HG02840 (cell line): ENCODE results near the gene CHRNA4.

ENCODE experiments used
- ATAC-seq: cut with Tn5 transposase; IDR thresholded peaks from one replicate; pipeline ENCODE4 v1.9.1; 2021; ENCODE audit warnings: mild to moderate bottlenecking, moderate library complexity, moderate number of reproducible peaks; ENCODE audit not compliant: unreplicated experiment, low FRiP score

CHRNA4 gene

GRCh38 chr20:63297371-63297781 is 63.8 kb downstream of the CHRNA4 start:
- no peak for ATAC-seq

DNA sequence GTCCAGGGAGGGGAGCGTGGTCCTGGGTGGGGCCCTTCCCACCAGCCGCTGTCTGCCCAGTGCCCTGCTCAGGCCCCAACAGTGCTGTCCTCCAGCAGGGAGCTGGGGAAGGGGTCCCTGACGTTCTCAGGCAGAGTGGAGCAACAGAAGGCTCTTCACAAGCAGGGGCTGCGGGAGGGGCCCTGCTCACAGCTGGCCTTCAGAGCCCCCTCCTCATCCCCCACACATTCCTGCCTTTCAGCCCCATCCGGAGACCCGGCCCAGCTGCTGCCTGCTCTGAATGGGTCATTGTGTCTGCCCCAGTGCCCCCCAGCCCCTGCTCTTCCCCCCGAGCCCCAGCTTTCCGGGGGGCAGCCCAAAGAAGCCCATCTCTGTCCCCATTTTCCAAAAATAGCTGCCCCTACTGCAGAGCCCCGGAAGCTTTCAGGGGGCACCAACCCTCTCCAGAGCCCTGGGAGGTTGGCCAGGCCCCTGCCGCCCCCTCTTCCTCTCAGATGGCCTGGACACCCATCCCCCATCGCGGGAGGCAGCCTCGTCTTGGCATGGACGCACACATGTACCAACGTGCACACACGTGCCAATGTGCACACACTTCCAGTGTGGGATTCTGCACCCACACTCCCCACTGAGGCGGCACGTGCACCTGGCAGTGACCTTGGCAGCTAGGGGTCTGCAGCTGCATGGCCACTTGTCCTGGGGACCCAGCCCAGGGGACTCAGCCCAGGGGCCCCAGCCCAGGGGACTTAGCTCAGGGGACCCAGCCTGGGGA is 64.4 kb downstream of the CHRNA4 start:
- ATAC-seq: no peak

DNA sequence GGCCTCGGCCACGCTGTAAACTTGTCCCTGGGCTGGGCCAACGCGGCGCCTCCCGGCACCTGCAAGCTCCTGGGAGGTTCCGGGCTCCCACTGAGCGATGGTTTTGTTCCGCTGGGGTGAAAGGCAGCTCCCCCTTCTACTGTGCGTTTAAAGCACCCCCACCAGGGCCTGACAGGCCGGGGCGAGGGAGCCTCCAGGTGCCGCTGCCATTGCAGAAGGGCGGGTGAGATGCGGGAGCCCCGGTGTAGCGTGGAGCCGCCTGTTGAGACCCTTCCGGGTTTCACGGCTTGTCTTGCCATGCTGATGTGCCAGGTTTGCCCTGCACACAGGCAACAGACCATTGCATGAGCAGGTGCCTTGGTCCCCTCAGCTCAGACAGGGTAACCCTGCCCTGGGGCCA is 65.3 kb downstream of the CHRNA4 start:
- ATAC-seq: no peak

GRCh38 chr20:63295422-63295821 is 65.7 kb downstream of the CHRNA4 start:
- ATAC-seq: no peak

GRCh38 chr20:63295018-63295417 is 66.1 kb downstream of the CHRNA4 start:
- ATAC-seq: no peak

DNA sequence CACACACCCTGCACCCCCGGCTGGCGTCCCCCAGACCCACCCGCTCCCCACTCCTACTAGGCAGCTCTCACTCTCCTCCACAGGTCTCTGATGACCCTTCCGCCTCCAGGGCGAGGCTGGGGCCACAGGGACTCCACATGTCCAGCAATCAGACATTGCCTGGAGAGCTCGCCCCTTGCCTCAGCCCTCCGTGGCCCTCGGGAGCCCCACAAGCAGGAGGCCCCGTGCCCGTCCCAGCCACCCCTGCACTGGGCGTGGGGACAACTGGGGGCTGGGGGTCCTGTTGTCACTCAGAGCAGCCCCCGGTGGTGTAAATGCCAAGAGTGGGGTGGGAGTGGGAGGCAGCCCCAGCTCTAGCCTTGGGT is 66.6 kb downstream of the CHRNA4 start:
- ATAC-seq: no peak

DNA sequence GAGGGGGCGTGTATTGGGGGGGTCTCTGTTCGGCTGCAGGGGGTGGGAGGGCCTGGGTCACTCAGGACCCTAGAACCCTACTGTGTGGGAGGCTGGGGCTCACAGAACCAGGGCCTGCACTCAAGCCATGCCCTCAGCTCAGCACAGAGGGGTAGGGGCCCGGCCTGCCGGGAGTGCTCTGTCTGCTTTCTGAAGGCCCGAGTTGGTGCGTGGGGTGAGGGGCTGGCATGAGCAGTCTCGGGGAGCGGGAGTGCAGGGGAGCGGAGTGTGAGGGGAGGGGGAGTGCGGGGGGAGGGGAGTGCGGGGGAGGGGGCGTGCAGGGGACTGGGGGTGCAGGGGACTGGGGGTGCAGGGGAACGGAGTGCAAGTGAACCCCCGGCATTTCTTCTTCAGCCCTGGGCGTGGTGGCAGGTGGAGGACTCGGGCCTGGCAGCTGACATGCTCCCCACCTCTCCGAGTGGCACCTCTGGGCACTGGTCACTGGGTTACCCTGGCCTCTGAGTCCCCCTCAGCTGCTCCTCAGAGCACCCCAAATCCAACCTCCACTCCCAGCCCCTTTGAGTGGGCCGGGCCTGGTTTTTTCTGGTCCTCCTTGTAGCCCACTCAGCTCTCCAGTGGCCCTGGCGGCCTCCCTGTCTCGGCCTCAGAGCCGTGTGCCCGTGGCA is 67.1 kb downstream of the CHRNA4 start:
- ATAC-seq: no peak

- ATAC-seq: no peak
Observed at GRCh38 chr20:63293456-63293855, 67.7 kb downstream of the CHRNA4 start.
